ENCODE measurements around the gene LHFPL2.
"Not testable (repeated sequence)": the region's sequence is repeated elsewhere in the genome, so short reads cannot be mapped to it uniquely, and the experiment has no call there.

The LHFPL2 gene

DNA sequence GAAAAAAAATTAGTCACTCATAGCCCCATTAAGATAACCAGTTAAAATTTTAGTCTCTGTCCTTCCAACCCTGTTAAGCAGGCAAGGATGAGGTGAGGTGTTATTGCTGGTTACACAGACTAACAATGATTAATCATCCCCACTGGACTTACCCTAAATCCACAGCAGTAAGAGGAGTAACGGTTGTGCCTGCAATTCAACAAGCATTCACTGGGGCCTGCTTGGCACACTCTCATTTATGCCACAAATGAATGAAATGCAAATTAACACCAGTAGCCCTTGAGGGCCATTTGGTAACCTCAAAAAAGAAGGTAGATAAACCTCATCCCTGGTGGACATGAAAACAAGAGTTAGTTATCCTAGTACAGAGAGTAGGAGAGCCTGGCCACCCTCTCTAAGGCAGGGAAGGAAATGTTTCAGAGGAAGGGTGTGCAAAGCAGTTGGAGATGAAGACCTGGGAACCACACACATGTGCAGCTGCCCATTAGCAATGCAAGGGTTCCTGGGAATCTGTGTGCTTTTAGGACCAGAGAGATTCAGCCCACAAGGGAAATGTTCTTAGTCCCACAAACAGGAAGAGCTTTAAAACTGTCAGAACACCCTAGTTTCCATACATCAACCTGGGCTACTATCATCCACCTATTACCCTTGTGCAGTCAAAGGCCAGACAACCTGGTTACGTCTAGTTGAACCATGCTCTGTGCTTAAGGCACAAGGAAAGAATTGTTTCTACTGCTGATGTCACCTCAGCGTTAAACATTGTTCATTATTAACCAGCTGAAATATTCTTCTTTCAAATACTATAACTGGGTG, 7.7 kb downstream of the LHFPL2 start:
- DNase-seq (ENCODE audit: low spot score): no peak

DNA sequence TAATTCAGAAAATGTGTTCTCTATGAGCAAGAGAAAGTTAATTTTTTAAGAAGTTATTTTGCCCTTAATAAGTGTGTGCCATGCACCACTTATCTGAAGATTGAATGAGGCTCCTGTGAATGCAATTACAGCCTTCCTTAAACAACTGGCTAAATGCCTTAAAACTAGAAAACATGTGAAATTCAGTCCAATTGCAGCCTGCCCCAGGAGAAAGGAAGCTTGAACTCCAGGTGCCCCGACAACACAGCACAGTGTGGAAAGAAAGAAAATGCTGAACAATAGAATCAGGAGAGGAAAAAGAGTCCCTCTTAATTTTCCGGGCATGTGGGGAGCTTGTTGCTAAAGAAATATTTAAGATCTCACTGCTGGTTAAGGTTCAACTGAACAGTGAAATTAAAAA, 8.8 kb downstream of the LHFPL2 start:
- DNase-seq (ENCODE audit: low spot score): no peak

GRCh38 chr5:78638973-78639669, 9.5 kb downstream of the LHFPL2 start:
- DNase-seq (ENCODE audit: low spot score): no peak

GRCh38 chr5:78638423-78638822, 10.1 kb downstream of the LHFPL2 start:
- DNase-seq (ENCODE audit: low spot score): no peak

DNA sequence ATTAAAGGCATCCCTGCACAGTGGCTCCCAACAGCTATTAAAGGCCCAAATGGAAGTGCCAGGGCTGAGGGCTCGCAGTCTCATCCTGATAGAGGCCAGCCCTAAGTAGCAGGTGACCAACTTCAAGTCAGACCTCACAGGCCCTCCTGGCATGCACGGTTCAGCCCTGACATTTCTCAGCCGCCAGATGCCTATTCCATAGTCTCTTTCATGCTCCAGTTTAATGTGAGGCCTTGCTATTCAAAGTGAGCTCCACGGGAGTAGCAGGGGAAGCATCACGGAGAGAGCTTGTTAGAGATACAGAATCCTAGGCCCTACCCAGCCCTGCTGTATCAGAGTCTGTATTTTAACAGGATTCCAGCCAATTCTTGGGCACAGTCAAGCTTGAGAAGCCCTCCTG, 11.1 kb downstream of the LHFPL2 start:
- DNase-seq (ENCODE audit: low spot score): no peak

GRCh38 chr5:78636682-78637081, 11.9 kb downstream of the LHFPL2 start:
- no peak for DNase-seq (ENCODE audit: low spot score)

GRCh38 chr5:78634634-78635033, 13.9 kb downstream of the LHFPL2 start:
- DNase-seq (ENCODE audit: low spot score): no peak

GRCh38 chr5:78634229-78634628, 14.3 kb downstream of the LHFPL2 start:
- DNase-seq (ENCODE audit: low spot score): no peak

DNA sequence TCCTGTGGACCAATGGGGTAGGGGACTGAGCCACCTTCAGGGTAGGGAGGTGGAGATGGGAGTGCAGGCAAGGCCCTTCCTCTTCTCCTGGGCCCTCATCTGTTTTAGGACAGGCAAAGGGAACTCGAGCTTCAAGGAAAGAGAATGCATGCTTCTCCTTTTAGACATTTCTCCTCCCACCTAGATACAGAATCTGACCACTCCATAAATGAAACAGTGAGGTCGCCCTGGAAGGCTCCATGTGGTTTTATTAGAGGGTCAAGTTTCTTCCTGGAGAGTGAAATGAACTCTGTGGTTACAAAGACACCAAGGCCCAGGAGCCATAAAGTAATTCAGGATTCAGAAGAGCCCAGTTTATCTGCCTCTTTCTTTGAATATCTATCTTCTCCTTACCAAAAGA, 14.9 kb downstream of the LHFPL2 start:
- no peak for DNase-seq (ENCODE audit: low spot score)

DNA sequence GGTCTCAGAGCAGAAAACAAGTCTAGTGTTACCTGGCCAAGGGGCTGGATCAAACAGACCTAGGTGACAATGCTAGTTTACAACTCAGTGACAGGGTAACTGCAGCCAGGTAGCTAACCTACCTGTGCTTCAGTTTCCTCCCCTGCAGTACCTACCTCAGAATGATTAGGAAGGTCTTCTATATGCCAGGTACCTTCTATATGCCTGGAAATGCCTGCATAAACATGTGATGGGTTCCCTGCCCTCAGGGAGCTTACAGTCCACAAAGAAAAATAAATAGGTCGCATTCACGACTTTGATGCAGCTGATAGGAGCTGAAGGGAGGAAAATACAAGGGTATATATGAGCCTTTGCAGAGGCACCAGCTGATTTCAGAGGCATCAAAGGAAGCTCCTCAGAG, 16.1 kb downstream of the LHFPL2 start:
- DNase-seq (ENCODE audit: low spot score): no peak

- no peak for DNase-seq (ENCODE audit: low spot score)
Measured at GRCh38 chr5:78631931-78632330, 16.6 kb downstream of the LHFPL2 start.

DNA sequence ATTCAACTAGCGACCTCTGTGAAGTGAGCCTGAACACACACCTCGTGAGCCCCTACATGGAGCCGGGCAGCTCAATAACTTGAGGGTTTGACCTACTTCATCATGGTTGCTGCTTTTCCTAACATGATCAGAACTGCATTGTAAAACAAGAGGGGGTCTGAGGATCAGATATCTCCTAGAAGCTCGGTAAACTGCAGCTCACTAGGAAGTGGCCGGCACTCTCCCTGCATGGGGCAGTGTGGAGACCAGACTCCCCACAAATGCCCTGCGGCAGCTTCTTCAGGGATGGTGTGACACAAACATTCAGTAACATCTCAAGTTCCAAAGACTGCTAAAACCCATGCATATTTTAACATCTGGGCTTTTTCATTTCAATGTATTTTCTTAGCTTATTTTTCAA, 18.5 kb downstream of the LHFPL2 start:
- no peak for DNase-seq (ENCODE audit: low spot score)

GRCh38 chr5:78629624-78630023, 18.9 kb downstream of the LHFPL2 start:
- no peak for DNase-seq (ENCODE audit: low spot score)

- no peak for DNase-seq (ENCODE audit: low spot score)
Measured at GRCh38 chr5:78628270-78628992, 20.1 kb downstream of the LHFPL2 start.

DNA sequence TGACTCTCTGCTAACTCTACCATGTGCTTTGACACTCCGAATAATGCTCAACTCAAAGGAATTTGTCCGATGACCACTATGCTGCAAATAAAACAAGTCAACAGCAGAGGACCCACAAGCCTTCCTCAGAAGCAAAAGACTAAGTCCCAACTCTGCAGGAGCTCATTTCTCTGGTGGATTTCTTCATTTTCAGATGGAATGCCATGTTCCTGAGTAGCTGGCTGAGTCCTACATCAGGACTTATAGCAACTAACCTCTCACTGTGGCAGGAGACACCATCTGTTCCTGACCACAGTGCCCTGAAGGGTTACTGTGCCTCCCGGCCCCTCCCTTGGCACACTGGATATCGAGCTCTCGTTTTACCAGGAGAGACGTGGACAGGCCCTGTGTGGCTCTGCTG, 20.8 kb downstream of the LHFPL2 start:
- DNase-seq (ENCODE audit: low spot score): no peak

DNA sequence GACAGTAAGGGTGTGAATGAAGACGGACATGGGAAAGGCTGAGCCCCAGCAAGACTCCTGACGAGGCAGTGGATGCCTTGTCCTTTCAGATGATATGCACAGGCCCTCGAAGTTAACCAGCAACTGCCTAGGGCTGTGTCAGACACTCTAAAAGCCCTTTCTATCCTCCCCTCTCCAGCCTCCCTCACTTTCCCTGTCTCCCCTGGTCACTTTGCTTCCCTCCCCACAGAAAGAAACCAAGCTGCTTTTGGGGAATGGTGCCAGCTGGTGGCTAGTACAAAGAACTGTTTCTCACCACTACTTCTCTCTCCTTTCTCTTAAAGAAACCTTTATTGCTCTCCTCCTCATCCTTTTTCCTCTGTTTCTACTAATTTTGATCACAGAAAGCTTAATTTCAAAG, 21.4 kb downstream of the LHFPL2 start:
- DNase-seq (ENCODE audit: low spot score): no peak

DNA sequence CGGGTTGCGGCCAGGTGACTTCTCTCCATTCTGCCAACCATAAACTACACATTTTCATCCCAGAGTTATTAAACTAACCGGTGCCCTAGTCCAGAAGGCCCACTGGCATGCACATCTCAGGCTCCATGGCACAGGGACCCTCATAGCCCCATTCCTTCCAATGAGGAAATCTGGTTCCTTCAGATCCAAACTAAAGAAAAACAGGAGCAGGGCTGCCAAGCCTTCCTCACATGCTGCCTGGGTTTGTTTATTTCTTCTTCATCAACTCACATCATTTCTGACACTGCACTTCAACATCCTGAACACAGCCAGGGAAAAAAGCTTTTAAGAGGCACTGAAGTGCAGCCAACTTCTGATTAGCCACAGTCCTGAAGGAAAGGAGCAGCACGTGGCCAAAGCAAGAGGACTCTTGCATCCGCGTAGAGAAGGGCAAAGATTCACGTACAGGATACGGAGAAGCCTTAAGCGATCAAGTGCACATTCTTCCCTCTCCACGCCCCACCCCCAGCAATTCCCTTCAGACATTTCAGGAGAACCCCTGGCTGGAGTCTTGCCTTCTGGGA, 22.5 kb downstream of the LHFPL2 start:
- DNase-seq (ENCODE audit: low spot score): no peak

GRCh38 chr5:78624992-78625391, 23.6 kb downstream of the LHFPL2 start:
- no peak for DNase-seq (ENCODE audit: low spot score)

DNA sequence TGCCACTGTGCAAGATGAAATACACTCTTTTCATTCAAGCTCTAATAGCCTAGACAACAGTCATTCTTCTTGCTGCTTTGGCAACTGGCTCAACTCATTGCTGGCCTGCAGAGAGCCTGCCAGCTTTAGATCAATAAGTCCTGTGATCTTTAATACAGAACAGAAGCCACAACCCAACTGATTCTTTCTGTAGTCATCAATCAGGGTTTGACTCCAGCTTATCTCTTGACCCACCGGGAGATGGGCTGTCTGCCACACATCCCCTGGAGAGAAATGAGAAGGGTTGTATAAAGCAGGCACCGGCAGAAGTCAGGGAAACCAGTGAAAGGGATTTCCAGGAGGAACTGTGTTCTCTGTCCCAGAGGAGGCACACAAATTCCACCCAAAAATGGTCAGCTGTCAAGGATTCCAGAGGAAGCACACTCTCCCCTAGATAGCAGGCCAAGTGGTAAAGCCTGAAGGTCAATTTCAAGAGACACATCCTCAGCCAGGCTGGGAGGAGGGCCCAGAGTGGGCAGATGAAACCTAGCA, 24.5 kb downstream of the LHFPL2 start:
- DNase-seq (ENCODE audit: low spot score): no peak

DNA sequence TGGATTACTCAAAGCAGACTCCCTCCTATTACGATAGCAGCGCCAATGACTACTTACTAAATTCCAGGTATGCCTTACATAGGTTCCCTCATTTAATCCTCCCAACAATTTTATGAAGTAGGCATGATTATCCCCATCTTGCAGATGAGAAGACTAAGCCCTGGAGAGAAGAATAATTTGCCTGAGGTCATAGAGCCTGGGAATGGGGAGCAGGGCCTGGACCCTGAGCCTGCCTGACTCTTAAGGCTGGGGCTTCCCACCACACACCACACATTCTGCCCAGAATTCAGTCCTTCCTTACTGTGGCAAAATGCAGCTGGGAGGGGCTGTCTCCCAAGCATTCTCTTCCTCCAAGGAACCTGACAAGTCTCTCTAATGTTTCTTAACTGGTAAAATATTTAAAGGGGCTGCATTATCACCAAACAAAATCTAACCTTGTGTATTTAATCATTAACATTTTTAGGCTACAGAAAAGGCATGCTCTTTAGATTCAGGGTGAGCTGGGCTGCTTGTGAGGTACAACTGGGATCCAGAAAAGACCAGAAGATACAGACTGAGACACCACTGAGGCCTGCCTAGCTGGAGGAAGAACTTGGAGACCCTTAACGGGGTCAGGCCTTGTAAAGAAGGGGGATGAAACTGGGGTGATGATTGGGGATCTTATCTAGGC, 26.1 kb downstream of the LHFPL2 start:
- DNase-seq (ENCODE audit: low spot score): no peak

- no peak for DNase-seq (ENCODE audit: low spot score)
Measured at GRCh38 chr5:78621291-78621738, 27.3 kb downstream of the LHFPL2 start.

DNA sequence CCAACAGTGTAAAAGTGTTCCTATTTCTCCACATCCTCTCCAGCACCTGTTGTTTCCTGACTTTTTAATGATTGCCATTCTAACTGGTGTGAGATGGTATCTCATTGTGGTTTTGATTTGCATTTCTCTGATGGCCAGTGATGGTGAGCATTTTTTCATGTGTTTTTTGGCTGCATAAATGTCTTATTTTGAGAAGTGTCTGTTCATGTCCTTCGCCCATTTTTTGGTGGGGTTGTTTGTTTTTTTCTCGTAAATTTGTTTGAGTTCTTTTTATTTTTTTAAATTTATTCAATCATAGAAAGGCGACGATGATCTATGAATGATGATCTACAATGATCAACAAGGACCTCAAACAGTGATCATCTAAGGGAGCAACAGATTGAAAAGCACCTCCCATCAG, 28.5 kb downstream of the LHFPL2 start:
- DNase-seq (ENCODE audit: low spot score): not testable (repeated sequence)
